Epithelial cell of proximal tubule (primary cell): ENCODE results near the gene LMO1. TPM values are rescaled to one million over a fixed set of nuclear protein-coding genes. Genes with fewer than 3 reads are reported as not detected.
A peak's percentile ranks its signal among the peaks of the same experiment; 100 is the strongest.

Experiments
- DNase-seq: peaks from one replicate; pipeline ENCODE4 v3.0.0-alpha.2; 2011; ENCODE audit warnings: low read depth
- H3K4me3 ChIP-seq: 2 replicates; pipeline ENCODE4 v1.5.1; 2011; ENCODE audit warnings: low read depth, mild to moderate bottlenecking, low read length
- CTCF ChIP-seq: conservative IDR thresholded peaks from 2 replicates; pipeline ENCODE4 v1.5.1; 2012; ENCODE audit warnings: low read depth, mild to moderate bottlenecking, low read length
- total RNA-seq: library from RNA; depleted of rRNA; stranded (reverse); fragments of >200 nt; gene quantifications from 2 replicates; pipeline ENCODE4 v1.2.3, GENCODE V29; 2015

The LMO1 gene
- total RNA-seq, 1 donor from 2014 or later = not detected

- TF ChIP-seq CTCF = no peak
- no peak for DNase-seq
- H3K4me3 ChIP-seq = no peak overlapping the region
Observed at GRCh38 chr11:8269636-8270035, 6.0 kb upstream of the LMO1 start.

- no peak overlapping the region for H3K4me3 ChIP-seq
- no peak for DNase-seq
- no peak for TF ChIP-seq CTCF
Observed at GRCh38 chr11:8268530-8269400, 5.1 kb upstream of the LMO1 start.

- peak overlapping the region; percentile 28 for H3K4me3 ChIP-seq
- DNase-seq = no peak
- no peak for TF ChIP-seq CTCF
Observed at GRCh38 chr11:8267831-8268529, 4.3 kb upstream of the LMO1 start.

- H3K4me3 ChIP-seq = no peak overlapping the region
- no peak for TF ChIP-seq CTCF
- no peak for DNase-seq
Observed at GRCh38 chr11:8267280-8267679, 3.6 kb upstream of the LMO1 start.

- H3K4me3 ChIP-seq = no peak overlapping the region
- DNase-seq = no peak
- no peak for TF ChIP-seq CTCF
Observed at GRCh38 chr11:8266246-8267241, 2.9 kb upstream of the LMO1 start.

- DNase-seq = no peak
- TF ChIP-seq CTCF = peak; percentile 31
- H3K4me3 ChIP-seq = no peak overlapping the region
Observed at GRCh38 chr11:8265681-8266241, 2.1 kb upstream of the LMO1 start.
